A549 treated with CpdA at 1 μM for 4 hours (cell line): Measurements from ENCODE around the gene C1orf94. TPM values are rescaled to one million over a fixed set of nuclear protein-coding genes. Genes with fewer than 3 reads are reported as not detected.

Experiments used
- total RNA-seq: library from RNA; stranded (reverse); fragments of 200-300 nt; extraction: Qiagen RNA extraction; gene quantifications from 5 replicates; pipeline ENCODE4 v1.2.3, GENCODE V29; 2022; ENCODE audit warnings: low read depth

C1orf94 gene, protein sequence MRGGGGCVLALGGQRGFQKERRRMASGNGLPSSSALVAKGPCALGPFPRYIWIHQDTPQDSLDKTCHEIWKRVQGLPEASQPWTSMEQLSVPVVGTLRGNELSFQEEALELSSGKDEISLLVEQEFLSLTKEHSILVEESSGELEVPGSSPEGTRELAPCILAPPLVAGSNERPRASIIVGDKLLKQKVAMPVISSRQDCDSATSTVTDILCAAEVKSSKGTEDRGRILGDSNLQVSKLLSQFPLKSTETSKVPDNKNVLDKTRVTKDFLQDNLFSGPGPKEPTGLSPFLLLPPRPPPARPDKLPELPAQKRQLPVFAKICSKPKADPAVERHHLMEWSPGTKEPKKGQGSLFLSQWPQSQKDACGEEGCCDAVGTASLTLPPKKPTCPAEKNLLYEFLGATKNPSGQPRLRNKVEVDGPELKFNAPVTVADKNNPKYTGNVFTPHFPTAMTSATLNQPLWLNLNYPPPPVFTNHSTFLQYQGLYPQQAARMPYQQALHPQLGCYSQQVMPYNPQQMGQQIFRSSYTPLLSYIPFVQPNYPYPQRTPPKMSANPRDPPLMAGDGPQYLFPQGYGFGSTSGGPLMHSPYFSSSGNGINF
- 0.02 TPM in 1 of 5 replicates, not detected in the others for total RNA-seq

GRCh38 chr1:34176830-34177603, at the start of gene C1orf94:
Gene C1orf94, plus strand, starts transcription at chr1:34176907. Its CDS starts 883 bp downstream, at chr1:34177790.

DNA sequence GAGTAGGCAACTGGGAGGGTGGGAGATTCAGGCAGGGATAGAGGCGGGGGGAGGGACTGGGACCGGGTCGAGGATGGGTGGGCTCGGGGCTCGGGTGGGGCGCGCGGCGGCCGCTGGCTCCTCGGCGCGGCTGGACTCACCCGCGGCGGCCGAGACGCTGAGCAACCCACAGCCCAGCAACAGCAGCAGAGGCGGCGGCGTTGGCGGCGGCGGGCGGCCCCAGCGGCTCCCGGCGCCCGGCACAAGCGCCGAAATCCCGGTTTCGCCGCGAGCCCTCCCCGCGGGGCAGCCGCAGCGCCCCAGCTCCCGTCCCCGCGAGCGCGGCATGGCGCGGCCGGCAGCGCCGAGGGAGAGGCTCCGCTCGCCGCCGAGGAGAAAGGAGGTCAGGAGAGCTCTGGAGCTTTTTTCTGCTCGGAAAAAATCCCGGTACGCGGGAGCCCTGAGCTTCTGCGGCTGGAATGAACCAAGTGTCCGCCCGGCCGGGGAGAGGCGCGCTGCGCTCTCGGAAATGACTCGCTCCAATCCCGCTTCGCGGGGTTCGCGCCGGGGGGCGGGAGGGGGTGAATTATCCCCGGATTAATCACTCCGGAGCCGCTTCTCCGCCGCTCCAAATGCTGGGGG, 11.8 kb upstream of the C1orf94 start, which contains the start of gene CSMD2:
Gene CSMD2, minus strand, starts transcription at position 460 of the 621 bp plus-strand sequence. Its CDS starts 133 bp downstream, at position 327.

Other genes with a start within 250 kb of the C1orf94 start
- 0.01 TPM in 1 of 5 replicates, not detected in the others for gene CSMD2, start 11.7 kb upstream of the C1orf94 start, total RNA-seq